Thyroid gland (tissue), 4 donors: ENCODE results near the gene ZNF205.

Experiments used
- CTCF ChIP-seq, 6 experiments: fragments of 200-600 bp in 3 of 6; fragments of 450-650 bp in 3 of 6; sonication (generic) in 3 of 6; IDR thresholded peaks; one replicate each; pipeline ENCODE4 v1.5.1; 2016 to 2019; ENCODE audit warnings: antibody characterized with exemption in 6 of 6, mild to moderate bottlenecking in 2 of 6, inconsistent platforms in 1 of 6, moderate library complexity in 1 of 6
- POLR2A ChIP-seq, 2 donors: fragments of 450-650 bp; IDR thresholded peaks; one replicate each; pipeline ENCODE4 v1.6.1; 2017; ENCODE audit warnings: antibody characterized with exemption in 2 of 2, mild to moderate bottlenecking in 2 of 2, moderate library complexity in 1 of 2

GRCh38 chr16:3155181-3155580 lies 42.8 kb downstream of the ZNF205 start:
- TF ChIP-seq CTCF (IDR thresholded peaks at IDR 0.05) = no peak
- no peak for TF ChIP-seq POLR2A (IDR thresholded peaks at IDR 0.05)
